ENCODE results near the gene SF1.

DNA sequence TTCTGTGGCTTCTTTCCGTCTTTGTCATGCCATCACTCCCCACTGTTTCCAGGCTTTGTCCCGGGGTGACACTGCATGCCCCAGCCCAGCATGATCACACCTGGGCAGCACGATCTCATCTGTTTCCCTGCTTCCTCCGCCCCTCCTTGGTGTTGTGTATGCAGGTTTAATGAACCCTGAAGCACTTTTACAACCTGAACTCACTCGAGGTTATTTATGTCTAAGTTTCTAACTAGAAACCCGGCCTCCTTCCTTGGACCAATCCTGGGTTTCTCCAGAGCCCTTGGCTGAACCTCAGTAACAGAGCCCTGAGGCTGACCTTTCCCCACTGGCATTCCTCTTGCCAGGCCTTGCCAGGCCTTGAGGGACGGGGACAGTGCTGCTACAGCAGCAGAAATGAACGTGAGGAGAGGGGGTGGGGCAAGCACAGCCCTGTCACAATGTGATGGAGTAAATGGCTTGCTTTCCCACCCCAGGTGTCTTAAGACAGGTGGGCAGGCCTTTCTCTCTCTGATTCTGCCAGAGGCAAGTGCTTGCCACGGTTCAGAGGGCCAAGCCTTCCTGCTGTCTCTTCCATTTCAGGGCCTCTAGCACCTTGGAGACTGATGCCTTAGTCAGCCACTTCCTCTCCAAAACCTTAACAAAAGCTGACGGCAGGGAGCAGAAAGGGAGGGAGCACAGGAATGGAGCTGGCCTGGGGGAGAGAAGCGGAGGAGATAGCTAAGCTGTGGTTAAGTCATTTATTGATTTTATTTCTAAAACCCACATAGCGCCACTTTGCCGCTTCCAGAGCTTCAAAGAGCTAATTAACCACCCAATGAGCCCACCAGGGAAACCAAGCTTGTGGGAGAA lies 15.4 kb downstream of the SF1 start:
- TF ChIP-seq SMC3 (IDR thresholded peaks at IDR 0.05; ENCODE audit: low read depth, low read length) (no peak), RCOR1 (IDR thresholded peaks at IDR 0.05; ENCODE audit: insufficient replicate concordance, low read length) (no peak), CHD1 (IDR thresholded peaks at IDR 0.05; ENCODE audit: low read depth, low read length) (no peak), POLR2A (IDR thresholded peaks at IDR 0.05; ENCODE audit: low read depth, low read length) (no peak), MAZ (IDR thresholded peaks at IDR 0.05; ENCODE audit: borderline replicate concordance, low read depth, low read length) (peak; percentile 45; the same call in 1 of the 2 replicates), CEBPB (IDR thresholded peaks at IDR 0.05; ENCODE audit: low read depth, low read length) (no peak), RFX5 (IDR thresholded peaks at IDR 0.05; ENCODE audit: low read depth, low read length) (no peak), RAD21 (IDR thresholded peaks at IDR 0.05; ENCODE audit: low read length) (no peak), FOS (IDR thresholded peaks at IDR 0.05; ENCODE audit: low read depth, low read length) (no peak)
- TF ChIP-seq, protein P1, sequence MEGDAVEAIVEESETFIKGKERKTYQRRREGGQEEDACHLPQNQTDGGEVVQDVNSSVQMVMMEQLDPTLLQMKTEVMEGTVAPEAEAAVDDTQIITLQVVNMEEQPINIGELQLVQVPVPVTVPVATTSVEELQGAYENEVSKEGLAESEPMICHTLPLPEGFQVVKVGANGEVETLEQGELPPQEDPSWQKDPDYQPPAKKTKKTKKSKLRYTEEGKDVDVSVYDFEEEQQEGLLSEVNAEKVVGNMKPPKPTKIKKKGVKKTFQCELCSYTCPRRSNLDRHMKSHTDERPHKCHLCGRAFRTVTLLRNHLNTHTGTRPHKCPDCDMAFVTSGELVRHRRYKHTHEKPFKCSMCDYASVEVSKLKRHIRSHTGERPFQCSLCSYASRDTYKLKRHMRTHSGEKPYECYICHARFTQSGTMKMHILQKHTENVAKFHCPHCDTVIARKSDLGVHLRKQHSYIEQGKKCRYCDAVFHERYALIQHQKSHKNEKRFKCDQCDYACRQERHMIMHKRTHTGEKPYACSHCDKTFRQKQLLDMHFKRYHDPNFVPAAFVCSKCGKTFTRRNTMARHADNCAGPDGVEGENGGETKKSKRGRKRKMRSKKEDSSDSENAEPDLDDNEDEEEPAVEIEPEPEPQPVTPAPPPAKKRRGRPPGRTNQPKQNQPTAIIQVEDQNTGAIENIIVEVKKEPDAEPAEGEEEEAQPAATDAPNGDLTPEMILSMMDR (conservative IDR thresholded peaks at IDR 0.05; ENCODE audit: low read depth, low read length): no peak
- TF ChIP-seq, protein P2, sequence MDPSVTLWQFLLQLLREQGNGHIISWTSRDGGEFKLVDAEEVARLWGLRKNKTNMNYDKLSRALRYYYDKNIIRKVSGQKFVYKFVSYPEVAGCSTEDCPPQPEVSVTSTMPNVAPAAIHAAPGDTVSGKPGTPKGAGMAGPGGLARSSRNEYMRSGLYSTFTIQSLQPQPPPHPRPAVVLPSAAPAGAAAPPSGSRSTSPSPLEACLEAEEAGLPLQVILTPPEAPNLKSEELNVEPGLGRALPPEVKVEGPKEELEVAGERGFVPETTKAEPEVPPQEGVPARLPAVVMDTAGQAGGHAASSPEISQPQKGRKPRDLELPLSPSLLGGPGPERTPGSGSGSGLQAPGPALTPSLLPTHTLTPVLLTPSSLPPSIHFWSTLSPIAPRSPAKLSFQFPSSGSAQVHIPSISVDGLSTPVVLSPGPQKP (IDR thresholded peaks at IDR 0.05; ENCODE audit: borderline replicate concordance, low read depth, low read length): no peak
- TF ChIP-seq, protein P3, sequence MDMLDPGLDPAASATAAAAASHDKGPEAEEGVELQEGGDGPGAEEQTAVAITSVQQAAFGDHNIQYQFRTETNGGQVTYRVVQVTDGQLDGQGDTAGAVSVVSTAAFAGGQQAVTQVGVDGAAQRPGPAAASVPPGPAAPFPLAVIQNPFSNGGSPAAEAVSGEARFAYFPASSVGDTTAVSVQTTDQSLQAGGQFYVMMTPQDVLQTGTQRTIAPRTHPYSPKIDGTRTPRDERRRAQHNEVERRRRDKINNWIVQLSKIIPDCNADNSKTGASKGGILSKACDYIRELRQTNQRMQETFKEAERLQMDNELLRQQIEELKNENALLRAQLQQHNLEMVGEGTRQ (IDR thresholded peaks at IDR 0.05; ENCODE audit: low read depth, low read length): no peak
